ENCODE data around the gene MFN2.

Gene MFN2

GRCh38 chr1:11960715-11961114 lies 19.5 kb upstream of the MFN2 start:
- no peak for DNase-seq

DNA sequence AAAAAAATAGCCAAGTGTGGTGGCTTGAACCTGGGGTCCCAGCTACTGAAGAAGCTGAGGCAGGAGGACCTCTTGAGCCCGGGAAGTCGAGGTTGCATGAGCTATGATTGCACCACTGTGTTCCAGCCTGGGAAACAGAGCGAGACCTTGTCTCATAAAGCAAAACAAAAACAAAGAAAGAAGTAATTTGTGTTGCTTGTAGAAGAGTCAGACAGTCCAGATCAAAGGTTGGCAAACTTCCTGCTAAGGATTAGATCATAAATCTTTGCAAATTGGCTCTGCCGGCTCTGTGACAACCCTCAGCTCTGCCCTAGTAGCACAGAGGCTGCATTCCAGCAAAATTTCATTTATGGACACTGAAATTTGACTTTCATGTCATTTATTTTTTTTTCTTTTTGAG lies 19.0 kb upstream of the MFN2 start:
- no peak for DNase-seq

- DNase-seq = no peak
Observed at GRCh38 chr1:11963622-11964021, 16.6 kb upstream of the MFN2 start.

DNA sequence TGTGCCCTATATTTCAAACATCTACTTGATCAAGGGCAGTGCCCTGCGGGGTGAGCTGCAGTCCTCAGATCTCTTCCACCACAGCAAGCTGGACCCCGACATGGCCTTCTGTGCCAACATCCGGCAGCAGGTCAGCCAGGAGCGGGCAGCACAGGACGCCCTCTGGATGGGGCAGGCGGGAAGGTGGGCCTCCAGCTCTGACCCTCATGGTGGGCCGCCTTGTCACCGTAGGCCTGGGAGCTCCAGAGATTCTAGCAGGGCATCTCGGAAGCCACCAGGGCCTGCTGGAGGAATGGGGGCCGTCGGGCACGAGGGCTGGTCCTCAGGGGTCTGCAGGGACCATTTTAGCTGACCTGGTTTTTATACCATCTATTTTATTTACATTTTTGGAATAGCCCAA lies 15.6 kb upstream of the MFN2 start:
- no peak for DNase-seq

DNA sequence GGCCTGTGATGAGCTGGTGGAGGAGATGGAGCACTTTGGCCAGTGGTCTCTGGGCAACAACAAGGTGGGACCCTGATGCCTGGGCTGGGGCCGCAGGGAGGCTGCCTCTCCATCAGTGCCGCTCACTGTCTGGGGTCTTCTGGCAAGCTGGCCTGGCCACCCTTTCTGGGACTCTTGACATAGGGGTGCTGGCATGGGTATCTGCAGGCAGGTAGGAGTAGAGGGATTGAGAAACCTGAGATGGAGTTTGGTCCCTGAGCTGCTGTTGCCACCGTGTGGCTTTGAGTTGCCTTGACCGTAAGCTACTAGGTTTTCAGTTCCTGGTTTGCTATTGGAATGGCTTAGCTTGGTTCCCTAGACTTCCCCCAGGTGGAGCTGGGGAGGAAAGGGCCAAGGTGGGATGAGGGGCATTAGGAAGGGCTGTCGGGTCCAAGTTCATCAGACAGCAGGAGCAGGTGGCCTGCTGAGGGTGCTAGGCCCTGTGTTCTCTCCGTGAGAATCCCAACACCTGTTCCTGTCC lies 13.2 kb upstream of the MFN2 start:
- no peak for DNase-seq

DNA sequence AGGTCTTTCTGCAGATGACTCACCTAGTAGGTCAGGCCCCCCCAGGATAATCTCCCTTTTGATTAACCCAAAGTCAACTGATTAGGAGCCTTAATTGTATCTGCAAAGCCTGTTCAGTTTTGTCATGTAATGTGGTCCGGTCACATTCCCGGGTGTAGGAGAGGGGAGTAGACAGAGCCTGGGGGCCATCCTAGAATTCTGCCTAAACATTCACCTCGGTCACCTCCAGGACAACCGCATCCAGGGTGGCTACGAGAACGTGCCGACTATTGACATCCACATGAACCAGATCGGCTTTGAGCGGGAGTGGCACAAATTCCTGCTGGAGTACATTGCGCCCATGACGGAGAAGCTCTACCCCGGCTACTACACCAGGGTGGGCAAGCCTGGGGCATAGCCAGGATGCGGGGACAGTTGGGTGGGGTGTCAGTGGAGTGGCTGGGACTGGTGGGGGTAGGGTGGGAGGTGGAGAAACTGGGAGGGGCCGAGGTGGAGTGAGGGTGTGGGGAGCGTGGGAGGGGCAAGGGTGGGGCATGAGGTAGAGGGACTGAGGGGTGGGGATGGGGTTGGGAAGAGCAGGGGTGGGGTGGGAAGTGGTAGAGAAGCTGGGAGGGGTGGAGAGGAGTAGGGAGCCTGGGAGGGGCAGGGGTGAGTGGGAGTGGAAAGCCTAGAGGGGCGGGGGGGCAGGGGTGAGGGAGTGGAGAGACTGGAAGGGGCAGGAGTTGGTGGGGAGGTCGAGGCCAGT lies 9.6 kb upstream of the MFN2 start:
- DNase-seq = no peak

DNA sequence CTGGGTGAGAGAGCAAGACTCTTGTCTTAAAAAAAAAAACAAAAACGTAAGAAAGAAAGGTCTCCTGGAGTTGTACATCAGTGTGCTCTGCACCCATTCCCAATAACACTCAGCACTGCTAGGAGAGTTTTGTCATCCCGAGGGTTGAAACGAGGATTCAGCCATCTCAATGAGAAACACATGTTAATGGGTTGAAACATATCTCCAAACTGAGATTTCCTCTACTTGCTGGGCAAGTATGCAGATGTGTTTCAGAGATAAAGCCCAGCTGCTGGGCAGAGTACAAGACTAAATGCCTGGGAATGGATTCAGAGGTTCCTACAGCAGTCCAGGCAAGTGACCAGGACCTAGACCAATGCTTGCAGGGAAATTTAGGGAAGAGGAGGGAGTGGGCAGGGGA lies 2.6 kb upstream of the MFN2 start:
- no peak for DNase-seq

DNA sequence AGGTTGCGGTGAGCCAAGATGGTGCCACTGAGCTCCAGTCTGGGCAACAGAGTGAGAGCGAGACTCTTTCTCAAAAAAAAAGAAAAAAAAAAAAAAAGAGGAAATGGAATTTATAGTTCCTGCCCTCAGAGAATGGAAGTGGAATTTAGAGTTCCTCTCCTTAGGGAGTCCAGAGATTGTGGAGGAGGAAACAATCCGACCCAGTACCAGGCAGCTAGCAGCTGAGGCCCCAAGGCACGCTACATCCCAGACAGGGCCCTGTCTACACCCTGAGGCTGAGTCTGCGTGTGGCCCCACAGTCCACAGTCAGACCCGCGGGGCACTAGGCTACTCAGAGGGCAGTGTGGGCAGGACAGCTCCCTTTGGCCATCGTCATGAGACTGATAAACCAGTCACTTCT lies 1.9 kb upstream of the MFN2 start:
- no peak for DNase-seq

DNA sequence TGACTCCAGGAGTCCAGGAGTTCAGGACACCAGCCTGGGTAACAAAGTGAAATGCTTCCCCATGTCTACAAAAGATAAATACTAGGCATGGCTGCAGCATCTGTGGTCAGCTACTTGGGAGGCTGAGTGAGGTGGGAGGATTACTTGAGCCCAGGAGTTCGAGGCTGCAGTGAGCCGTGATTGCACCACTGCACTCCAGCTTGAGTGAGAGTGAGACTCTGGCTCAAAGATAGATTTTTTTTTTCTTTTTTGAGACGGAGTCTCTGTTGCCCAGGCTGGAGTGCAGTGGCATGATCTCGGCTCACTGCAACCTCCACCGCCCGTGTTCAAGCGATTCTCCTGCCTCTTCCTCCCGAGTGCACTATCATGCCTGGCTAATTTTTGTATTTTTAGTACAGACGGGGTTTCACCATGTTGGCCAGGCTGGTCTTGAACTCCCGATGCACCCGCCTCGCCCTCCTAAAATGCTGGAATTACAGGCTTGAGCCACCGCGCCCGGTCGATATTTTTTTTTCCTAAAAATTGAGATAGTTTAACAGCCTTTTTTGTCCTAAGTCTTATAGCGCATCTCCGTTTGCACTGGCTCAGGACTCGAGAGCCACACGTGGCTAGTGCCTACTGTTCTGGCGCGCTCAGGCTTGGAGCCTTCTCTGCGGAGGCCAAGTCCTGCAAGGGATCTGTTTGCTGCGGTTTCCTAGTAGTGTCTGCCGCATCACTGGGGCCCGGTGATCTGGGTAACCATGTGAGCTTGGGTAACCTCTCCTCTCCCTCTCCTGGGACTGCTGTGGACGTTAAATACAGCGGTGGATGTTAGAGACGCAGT lies 1.0 kb upstream of the MFN2 start:
- no peak for DNase-seq

GRCh38 chr1:11980676-11980972 lies 380 bp downstream of the MFN2 start:
- DNase-seq = no peak

GRCh38 chr1:11981378-11982009 lies 1.2 kb downstream of the MFN2 start:
- DNase-seq = no peak

DNA sequence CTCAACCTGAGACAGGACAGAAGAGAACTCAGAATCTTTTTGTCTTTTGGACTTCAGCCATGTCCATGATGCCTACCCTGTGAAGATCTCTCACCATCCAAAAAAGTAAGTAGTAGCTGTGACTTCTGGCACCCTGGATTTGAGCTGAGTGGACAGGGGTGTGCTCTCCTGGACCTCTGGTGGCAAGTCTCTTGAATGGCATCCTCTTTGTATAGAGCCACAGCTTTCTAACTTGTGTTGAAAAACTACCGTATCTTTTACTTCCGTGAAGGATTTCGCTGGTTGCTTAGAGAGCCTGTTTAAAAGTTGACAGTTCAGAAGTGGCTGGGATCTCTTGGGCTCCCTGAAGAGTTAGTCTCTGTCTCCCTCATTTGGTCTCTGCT lies 1.8 kb downstream of the MFN2 start:
- DNase-seq = no peak

GRCh38 chr1:11984121-11984520 lies 3.9 kb downstream of the MFN2 start:
- no peak for DNase-seq

DNA sequence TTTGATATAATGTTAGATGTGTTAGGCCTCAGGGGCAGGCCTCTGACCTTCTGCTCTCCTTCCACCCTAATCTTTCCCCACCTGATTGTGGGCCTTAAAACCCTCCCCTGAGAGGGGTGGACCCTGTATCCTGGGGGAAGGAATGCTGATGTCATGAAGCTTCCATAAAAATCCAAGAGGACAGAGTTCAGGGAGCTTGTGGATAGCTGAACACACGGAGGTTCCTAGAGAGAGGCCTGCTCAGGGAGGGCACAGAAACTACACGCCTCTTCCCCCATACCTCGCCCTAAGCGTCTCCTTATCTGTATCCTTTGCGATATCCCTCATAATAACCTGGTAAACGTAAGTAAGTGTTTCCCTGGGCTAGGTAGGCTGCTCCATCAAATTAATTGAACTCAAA lies 4.3 kb downstream of the MFN2 start:
- no peak for DNase-seq

- DNase-seq = no peak
Observed at GRCh38 chr1:11985171-11985570, 4.9 kb downstream of the MFN2 start.

- DNase-seq = no peak
Observed at GRCh38 chr1:11985851-11986250, 5.6 kb downstream of the MFN2 start.

- DNase-seq = no peak
Observed at GRCh38 chr1:11989669-11990068, 9.4 kb downstream of the MFN2 start.

DNA sequence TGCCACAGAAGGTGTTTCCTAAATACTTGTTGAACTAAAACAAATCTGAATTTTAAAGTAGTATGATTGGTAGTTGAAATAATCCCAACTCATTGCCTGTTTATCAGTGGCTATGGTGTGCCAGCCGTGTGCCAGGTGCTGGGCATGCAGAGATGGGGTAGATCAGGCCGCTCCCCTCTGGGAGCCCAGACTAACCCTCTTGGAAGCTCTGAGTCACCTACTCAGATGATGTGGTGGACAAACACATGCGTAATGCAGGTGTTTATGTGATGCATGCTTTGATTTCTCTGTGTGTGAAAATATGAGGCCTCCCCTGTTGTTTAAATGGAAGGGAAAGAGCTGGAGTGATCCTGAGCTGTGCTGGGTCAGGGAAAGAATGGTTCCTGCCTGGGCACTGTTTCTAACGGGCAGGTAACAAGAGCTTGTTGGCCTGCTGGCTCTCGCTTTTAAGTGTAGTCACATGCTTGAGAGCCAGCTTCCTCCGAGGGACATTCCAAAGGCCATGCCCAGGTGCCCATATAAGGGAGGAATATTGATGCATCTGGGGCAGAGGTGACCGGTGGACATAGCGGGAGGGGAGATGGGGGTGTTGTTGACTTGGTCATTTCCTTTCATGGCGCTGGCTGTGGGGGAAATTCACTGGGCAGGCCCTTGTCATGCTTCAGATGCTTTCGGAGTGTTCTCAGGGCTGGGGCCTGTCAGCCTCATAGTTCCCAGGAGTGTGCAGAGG lies 10.2 kb downstream of the MFN2 start:
- DNase-seq = no peak

DNA sequence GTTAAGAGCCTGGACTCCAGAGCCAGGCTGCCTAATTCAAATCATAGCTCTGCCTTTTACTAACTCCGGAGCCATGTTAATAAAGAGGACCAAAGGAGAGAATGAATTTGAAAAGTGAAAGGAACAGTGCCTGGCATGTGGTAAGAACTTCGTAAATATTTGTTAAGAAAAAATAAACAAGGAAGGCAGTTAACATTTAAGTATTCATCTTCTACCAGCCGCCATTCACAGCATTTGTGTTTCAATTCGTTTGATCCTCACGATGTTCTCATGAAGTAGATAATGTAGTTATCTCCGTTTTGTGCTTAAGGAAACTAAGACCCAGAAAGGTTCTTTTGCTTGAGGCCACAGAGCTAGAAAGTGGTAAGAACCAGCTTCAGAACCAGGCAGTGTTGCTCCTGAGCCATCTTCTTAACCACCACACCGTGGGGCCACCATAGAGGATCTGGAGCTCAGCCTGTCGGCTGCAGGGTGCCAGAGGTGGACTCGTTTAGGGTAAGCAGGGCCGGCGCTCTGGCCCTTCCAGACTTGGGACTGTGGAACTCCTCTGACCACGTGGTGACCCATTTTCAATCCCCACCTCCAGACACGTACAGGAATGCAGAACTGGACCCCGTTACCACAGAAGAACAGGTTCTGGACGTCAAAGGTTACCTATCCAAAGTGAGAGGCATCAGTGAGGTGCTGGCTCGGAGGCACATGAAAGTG lies 11.9 kb downstream of the MFN2 start:
- no peak for DNase-seq

- DNase-seq = no peak
Observed at GRCh38 chr1:11997081-11997850, 17.0 kb downstream of the MFN2 start.

GRCh38 chr1:11998636-11999035 lies 18.4 kb downstream of the MFN2 start:
- no peak for DNase-seq

- no peak for DNase-seq
Observed at GRCh38 chr1:11999236-11999635, 19.0 kb downstream of the MFN2 start.

Measured in T-helper 9 cell (primary cell).